Fibroblast of pulmonary artery (primary cell): Measurements from ENCODE around the gene CD27.
A peak's percentile ranks its signal among the peaks of the same experiment; 100 is the strongest.

Source experiments
- DNase-seq: peaks from one replicate; pipeline ENCODE4 v3.0.0-alpha.2; 2010; ENCODE audit warnings: low read depth
- H3K4me3 ChIP-seq: replicated peaks from 2 replicates; pipeline ENCODE4 v1.5.1; 2011; ENCODE audit warnings: low read depth, mild to moderate bottlenecking, control low read depth, low read length, moderate library complexity
- CTCF ChIP-seq: IDR thresholded peaks from 2 replicates; pipeline ENCODE4 v1.5.1; 2011; ENCODE audit warnings: mild to moderate bottlenecking, control low read depth, low read length, inconsistent platforms; ENCODE audit errors: missing control alignments

CD27 gene

GRCh38 chr12:6452944-6453630, 8.3 kb downstream of the CD27 start:
- peak overlapping the region; percentile 68 for H3K4me3 ChIP-seq
- no peak for DNase-seq
- TF ChIP-seq CTCF: no peak

- TF ChIP-seq CTCF: no peak
- DNase-seq: no peak
- H3K4me3 ChIP-seq: no peak overlapping the region
Observed at GRCh38 chr12:6457220-6457945, 12.6 kb downstream of the CD27 start.

- DNase-seq: no peak
- no peak for TF ChIP-seq CTCF
- H3K4me3 ChIP-seq: no peak overlapping the region
Observed at GRCh38 chr12:6458281-6459003, 13.7 kb downstream of the CD27 start.

- DNase-seq: no peak
- no peak for TF ChIP-seq CTCF
- no peak overlapping the region for H3K4me3 ChIP-seq
Observed at GRCh38 chr12:6459004-6459337, 14.2 kb downstream of the CD27 start.

GRCh38 chr12:6460751-6461371, 16.1 kb downstream of the CD27 start:
- TF ChIP-seq CTCF: no peak
- DNase-seq: no peak
- no peak overlapping the region for H3K4me3 ChIP-seq

- no peak for TF ChIP-seq CTCF
- no peak for DNase-seq
- no peak overlapping the region for H3K4me3 ChIP-seq
Observed at GRCh38 chr12:6461401-6462233, 16.9 kb downstream of the CD27 start.
